SH-SY5Y (cell line): ENCODE results near the gene CTDP1.

ENCODE experiments used
- GATA2 ChIP-seq: IDR thresholded peaks from 2 replicates; pipeline ENCODE4 v1.6.1; 2011; ENCODE audit warnings: mild to moderate bottlenecking, low read depth, low read length
- GATA3 ChIP-seq: IDR thresholded peaks from 2 replicates; pipeline ENCODE4 v1.6.1; 2011; ENCODE audit warnings: low read depth, mild to moderate bottlenecking, low read length, moderate library complexity

- no peak for TF ChIP-seq GATA3
- no peak for TF ChIP-seq GATA2
These were observed 45.9 kb downstream of the CTDP1 start for GRCh38 chr18:79725486-79725885.
